ENCODE data around the gene PIP4P1. TPM values are rescaled to one million over a fixed set of nuclear protein-coding genes. Genes with fewer than 3 reads are reported as not detected.

PIP4P1 gene
- total and polyA plus RNA-seq, 2 of the 13 experiments (the other 11 are each of a cell fraction or from before 2014, with no cell fraction given), result 33.4 to 47.0 TPM

- TF ChIP-seq NR2F1 (CRISPR knock-in tag; IDR thresholded peaks at IDR 0.05) (no peak), SNAPC4 (CRISPR knock-in tag; IDR thresholded peaks at IDR 0.05) (peak; percentile 88), KLF16 (CRISPR knock-in tag; IDR thresholded peaks at IDR 0.05) (peak; percentile 34 to 60; a peak in 3 of 4 replicates), MEF2D (CRISPR knock-in tag; IDR thresholded peaks at IDR 0.05) (peak; percentile 59; the same call in 1 of the 2 replicates), KMT2A (CRISPR knock-in tag; IDR thresholded peaks at IDR 0.05) (no peak; the same call in 1 of the 2 replicates), GATAD1 (CRISPR knock-in tag; IDR thresholded peaks at IDR 0.05) (peak; percentile 97), ZBTB46 (CRISPR knock-in tag; IDR thresholded peaks at IDR 0.05; ENCODE audit: borderline replicate concordance) (no peak; the same call in 1 of the 2 replicates), ZNF501 (CRISPR knock-in tag; IDR thresholded peaks at IDR 0.05) (peak; percentile 94), ZNF407 (CRISPR knock-in tag; IDR thresholded peaks at IDR 0.05; ENCODE audit: not compliant biosample characterization) (peak; percentile 59), KAT7 (CRISPR knock-in tag; IDR thresholded peaks at IDR 0.05; ENCODE audit: borderline replicate concordance) (no peak), U2AF1 (optimal IDR thresholded peaks at IDR 0.05; ENCODE audit: low read depth, low read length) (no peak), CENPT (CRISPR knock-in tag; IDR thresholded peaks at IDR 0.05; ENCODE audit: low read depth) (no peak), RARA (CRISPR knock-in tag; IDR thresholded peaks at IDR 0.05) (no peak; the same call in 1 of the 2 replicates)
Observed at GRCh38 chr14:20454516-20455354, 6.5 kb downstream of the PIP4P1 start, which contains the start of the genes APEX1 and OSGEP (continued).
